ENCODE measurements around the gene CMSS1.

- TF ChIP-seq CTCF (IDR thresholded peaks at IDR 0.05): no peak
- TF ChIP-seq POLR2A (IDR thresholded peaks at IDR 0.05): no peak
Measured at GRCh38 chr3:100040451-100041225, 223.0 kb downstream of the CMSS1 start.

All from uterus (tissue), 2 donors.